ENCODE measurements around the gene P3R3URF. TPM values are rescaled to one million over a fixed set of nuclear protein-coding genes. Genes with fewer than 3 reads are reported as not detected.

P3R3URF gene
- total RNA-seq, 1 experiment from 2014 or later: not detected

- H3K4me2 ChIP-seq (ENCODE audit: low read length): no peak overlapping the region
- H3K9me3 ChIP-seq (ENCODE audit: control insufficient read depth in 1 of 2, insufficient read depth in 1 of 2, low read depth in 1 of 2, low read length in 2 of 2): no peaks in the 10 kb centered on the region
- H3K27ac ChIP-seq (ENCODE audit: low read depth, low read length): no peak overlapping the region
- H3K4me3 ChIP-seq (replicated peaks in 1 of 2; ENCODE audit: low read depth in 1 of 2, low read length in 2 of 2): no peak overlapping the region
- POLR2A ChIA-PET: no interaction called here
- DNase-seq (ENCODE audit: low read depth, low spot score) (no peak), ATAC-seq (no peak)
- H4K20me1 ChIP-seq (ENCODE audit: insufficient read depth): no peaks in the 10 kb centered on the region
- no peak overlapping the region for H2AFZ ChIP-seq (ENCODE audit: low read depth, low read length, poor library complexity, severe bottlenecking)
- CTCF ChIA-PET: no interaction called here
- no peak for TF ChIP-seq SP1 (IDR thresholded peaks at IDR 0.05; ENCODE audit: low read depth)
- TF ChIP-seq POLR2AphosphoS5 (IDR thresholded peaks at IDR 0.05; ENCODE audit: low read depth, low read length): no peak
- TF ChIP-seq ZFX (IDR thresholded peaks at IDR 0.05): no peak
- TF ChIP-seq ELF1 (IDR thresholded peaks at IDR 0.05; ENCODE audit: borderline replicate concordance, low read depth): no peak
- TF ChIP-seq ZBTB33 (IDR thresholded peaks at IDR 0.05; ENCODE audit: extremely low read depth, insufficient replicate concordance, low read length): no peak
- TF ChIP-seq SIN3A (IDR thresholded peaks at IDR 0.05; ENCODE audit: low read depth): no peak
- TF ChIP-seq CTCF (IDR thresholded peaks at IDR 0.05 in 2 of 3, conservative IDR thresholded peaks at IDR 0.05 in 1 of 3; ENCODE audit: borderline replicate concordance in 1 of 3, insufficient read depth in 1 of 3, low read depth in 2 of 3, low read length in 2 of 3): no peak
- no peak for TF ChIP-seq CEBPB (IDR thresholded peaks at IDR 0.05; ENCODE audit: low read depth)
- TF ChIP-seq RAD21 (IDR thresholded peaks at IDR 0.05; ENCODE audit: low read depth): no peak
- no peak for TF ChIP-seq EZH2phosphoT487 (IDR thresholded peaks at IDR 0.05; ENCODE audit: borderline replicate concordance)
- TF ChIP-seq JUND (IDR thresholded peaks at IDR 0.05): no peak
- no peak for TF ChIP-seq YY1 (IDR thresholded peaks at IDR 0.05; ENCODE audit: extremely low read depth, insufficient replicate concordance, low read depth, low read length)
- TF ChIP-seq EZH2 (IDR thresholded peaks at IDR 0.05): no peak
- TF ChIP-seq CBX3 (IDR thresholded peaks at IDR 0.05; ENCODE audit: low read depth): no peak
- TF ChIP-seq REST (IDR thresholded peaks at IDR 0.05; ENCODE audit: low read depth): no peak
- TF ChIP-seq TCF7L2 (IDR thresholded peaks at IDR 0.05; ENCODE audit: borderline replicate concordance, extremely low read depth, insufficient read depth, insufficient read length): no peak
- H3K27me3 ChIP-seq (ENCODE audit: insufficient read depth, low read length): no peaks in the 10 kb centered on the region
- no peaks in the 10 kb centered on the region for H3K79me2 ChIP-seq (ENCODE audit: insufficient read depth, low read length)
- RAD21 ChIA-PET (ENCODE audit: low non-redundant PET in 1 of 2, low total read pairs in 2 of 2, uncharacterized antibody in 2 of 2, unreplicated experiment in 2 of 2): no interaction called here
- H3K4me1 ChIP-seq (ENCODE audit: control insufficient read depth in 1 of 2, insufficient read depth in 2 of 2, low read length in 2 of 2): no peaks in the 10 kb centered on the region
- intact Hi-C loops (cut with micrococcal nuclease): no loop called here
- no peak overlapping the region for H3K9ac ChIP-seq (ENCODE audit: low read length)
- no peaks in the 10 kb centered on the region for H3K9me2 ChIP-seq (ENCODE audit: insufficient read depth)
- BruUV-seq (replicated peaks): no TSS peak
- no peaks in the 10 kb centered on the region for H3K36me3 ChIP-seq (ENCODE audit: control insufficient read depth in 1 of 2, insufficient read depth in 2 of 2, low read length in 2 of 2)
Observed at GRCh38 chr1:46153732-46154131, 22.6 kb downstream of the P3R3URF start.
